GM12801 (cell line): ENCODE data around the gene LCOR.

Source experiments
- CTCF ChIP-seq: IDR thresholded peaks from one replicate; pipeline ENCODE4 v1.5.1; 2011; ENCODE audit warnings: control low read depth; ENCODE audit not compliant: insufficient read length; ENCODE audit errors: extremely low read depth

LCOR gene

GRCh38 chr10:96814264-96814663 lies 17.8 kb upstream of the LCOR start:
- no peak for TF ChIP-seq CTCF

- TF ChIP-seq CTCF = no peak
Observed at GRCh38 chr10:96820765-96821164, 11.3 kb upstream of the LCOR start.

- no peak for TF ChIP-seq CTCF
Observed at GRCh38 chr10:96826438-96826837, 5.7 kb upstream of the LCOR start.

- no peak for TF ChIP-seq CTCF
Observed at GRCh38 chr10:96828609-96829008, 3.5 kb upstream of the LCOR start.

GRCh38 chr10:96829029-96829773 lies 2.9 kb upstream of the LCOR start:
- no peak for TF ChIP-seq CTCF

GRCh38 chr10:96830511-96831199 lies 1.4 kb upstream of the LCOR start:
- TF ChIP-seq CTCF = no peak

GRCh38 chr10:96831200-96831866 lies 765 bp upstream of the LCOR start:
- TF ChIP-seq CTCF = no peak
